GM19324 (cell line): ENCODE measurements around the gene SPN.
"Not testable (repeated sequence)": the region's sequence is repeated elsewhere in the genome, so short reads cannot be mapped to it uniquely, and the experiment has no call there.

Experiments
- ATAC-seq: cut with Tn5 transposase; IDR thresholded peaks from one replicate; pipeline ENCODE4 v1.9.1; 2021; ENCODE audit warnings: mild to moderate bottlenecking, moderate library complexity; ENCODE audit not compliant: unreplicated experiment, low FRiP score

SPN gene, protein sequence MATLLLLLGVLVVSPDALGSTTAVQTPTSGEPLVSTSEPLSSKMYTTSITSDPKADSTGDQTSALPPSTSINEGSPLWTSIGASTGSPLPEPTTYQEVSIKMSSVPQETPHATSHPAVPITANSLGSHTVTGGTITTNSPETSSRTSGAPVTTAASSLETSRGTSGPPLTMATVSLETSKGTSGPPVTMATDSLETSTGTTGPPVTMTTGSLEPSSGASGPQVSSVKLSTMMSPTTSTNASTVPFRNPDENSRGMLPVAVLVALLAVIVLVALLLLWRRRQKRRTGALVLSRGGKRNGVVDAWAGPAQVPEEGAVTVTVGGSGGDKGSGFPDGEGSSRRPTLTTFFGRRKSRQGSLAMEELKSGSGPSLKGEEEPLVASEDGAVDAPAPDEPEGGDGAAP

DNA sequence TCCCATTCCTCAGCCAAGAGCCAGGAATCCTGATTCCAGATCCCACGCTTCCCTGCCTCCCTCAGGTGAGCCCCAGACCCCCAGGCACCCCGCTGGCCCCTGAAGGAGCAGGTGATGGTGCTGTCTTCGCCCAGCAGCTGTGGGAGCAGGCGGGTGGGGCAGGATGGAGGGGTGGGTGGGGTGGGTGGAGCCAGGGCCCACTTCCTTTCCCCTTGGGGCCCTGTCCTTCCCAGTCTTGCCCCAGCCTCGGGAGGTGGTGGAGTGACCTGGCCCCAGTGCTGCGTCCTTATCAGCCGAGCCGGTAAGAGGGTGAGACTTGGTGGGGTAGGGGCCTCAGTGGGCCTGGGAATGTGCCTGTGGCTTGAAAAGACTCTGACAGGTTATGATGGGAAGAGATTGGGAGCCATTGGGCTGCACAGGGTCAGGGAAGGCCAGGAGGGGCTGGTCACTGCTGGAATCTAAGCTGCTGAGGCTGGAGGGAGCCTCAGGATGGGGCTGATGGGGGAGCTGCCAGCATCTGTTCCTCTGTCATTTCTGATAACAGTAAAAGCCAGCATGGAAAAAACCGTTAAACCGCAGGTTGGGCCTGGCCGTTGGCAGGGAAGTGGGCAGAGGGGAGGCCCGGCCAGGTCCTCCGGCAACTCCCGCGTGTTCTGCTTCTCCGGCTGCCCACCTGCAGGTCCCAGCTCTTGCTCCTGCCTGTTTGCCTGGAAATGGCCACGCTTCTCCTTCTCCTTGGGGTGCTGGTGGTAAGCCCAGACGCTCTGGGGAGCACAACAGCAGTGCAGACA lies at the start of gene SPN:
Gene SPN, plus strand, starts transcription at position 232 of the 791 bp plus-strand sequence. Its CDS starts 482 bp downstream, at position 714.
- no peak for ATAC-seq

DNA sequence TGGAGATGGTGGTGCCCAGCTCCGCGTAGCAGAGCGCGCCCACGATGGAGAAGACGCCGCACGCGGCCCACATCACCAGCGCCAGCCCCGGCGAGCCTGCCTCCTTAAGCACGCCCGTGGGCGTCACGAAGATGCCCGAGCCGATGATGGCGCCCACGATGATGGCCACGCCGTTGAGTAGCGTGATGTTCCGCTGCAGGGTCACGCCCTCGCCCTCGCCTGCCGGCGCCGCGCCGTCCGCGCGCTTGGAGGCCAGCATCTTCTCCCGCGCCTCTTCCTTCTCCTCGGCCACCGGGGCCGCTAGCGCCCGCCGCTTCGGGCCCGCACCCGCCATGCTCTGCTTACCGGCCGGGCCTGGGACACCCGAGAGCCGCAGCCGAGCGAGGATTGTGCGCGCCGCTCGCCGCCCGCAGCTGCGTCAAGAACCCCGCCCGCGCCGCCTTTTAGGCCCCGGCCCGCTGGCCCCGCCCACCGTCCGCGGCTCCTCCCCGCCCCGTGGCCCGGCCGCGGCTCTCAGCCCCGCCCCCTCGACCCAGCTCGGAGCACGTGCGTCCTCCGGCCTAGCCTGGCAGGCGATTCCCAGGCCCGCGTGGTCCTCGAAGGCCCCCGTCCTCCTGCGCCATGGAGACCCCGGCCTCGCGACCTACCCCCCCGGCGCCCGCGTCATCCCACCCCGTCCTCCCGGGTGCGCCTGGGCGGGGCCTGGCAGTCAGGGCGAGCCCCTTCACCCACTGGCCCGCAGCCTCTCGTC lies 49.6 kb upstream of the SPN start:
- peak; percentile 58 for ATAC-seq

DNA sequence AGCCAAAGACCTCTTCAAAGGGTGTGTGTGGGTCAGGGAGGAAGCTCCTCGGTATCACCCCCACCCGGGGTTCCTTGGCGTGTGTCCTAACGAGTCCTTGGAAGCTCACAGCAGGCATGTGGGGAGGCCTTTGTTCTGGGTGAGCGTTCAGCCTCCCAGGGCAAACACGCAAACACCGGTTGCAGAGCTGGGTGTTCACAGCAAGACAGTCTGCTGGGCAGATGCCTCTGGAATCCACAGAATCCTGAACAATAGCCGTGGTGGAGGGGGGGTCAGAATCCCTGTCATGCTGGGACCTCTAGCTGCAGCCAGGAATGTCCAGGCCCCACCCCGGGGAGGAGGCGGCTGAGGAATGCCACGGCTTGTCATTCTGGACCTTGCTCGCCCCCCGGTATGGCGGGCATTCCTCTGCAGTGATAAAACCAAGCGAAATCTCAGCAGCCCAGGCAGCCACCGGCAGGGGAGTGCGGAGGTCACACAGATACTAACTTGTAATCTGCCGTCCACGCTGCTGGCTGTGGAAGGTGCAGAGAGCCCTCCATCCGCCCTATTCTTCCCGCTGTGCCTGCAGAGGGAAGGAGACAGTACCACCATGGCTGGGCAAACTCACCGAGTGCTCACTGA lies 48.2 kb upstream of the SPN start:
- not testable (repeated sequence) for ATAC-seq

DNA sequence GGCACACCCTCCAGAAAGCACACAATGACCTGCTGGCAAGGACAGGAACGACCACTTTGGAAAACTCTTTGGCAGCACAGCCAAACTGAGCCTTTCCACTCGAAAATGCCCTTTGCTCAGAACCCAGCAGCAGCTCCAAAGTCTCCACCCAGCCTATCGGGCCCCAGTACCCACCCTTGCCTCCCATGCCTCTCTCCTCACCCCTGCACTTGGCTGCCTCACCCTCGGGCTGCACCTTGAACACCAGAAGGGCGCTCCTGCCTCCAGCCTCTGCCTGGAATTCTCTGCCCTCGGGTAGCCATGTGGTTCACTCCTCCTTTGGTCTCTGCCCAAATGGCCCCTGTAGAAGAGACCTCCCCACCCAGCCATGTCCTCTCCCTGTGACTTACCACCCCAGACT lies 46.9 kb upstream of the SPN start:
- not testable (repeated sequence) for ATAC-seq

DNA sequence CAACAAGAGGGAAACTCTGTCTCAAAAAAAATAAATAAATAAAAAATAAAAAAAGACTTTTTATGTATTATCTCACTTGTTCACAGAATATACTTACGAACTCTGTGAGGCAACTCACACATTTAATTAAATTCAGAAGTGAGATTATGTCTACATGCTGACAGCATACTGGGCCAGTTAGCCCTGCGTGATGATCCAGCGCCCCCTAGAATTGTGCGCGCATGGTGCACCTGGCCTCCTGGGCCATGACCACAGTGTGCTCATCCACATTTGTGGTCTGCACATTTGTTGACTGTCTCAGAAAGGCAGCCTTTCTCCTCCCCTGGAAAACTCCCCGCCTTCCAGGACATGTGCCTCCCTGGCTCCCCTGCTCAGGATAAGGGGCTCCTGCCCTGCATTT lies 42.5 kb upstream of the SPN start:
- not testable (repeated sequence) for ATAC-seq

DNA sequence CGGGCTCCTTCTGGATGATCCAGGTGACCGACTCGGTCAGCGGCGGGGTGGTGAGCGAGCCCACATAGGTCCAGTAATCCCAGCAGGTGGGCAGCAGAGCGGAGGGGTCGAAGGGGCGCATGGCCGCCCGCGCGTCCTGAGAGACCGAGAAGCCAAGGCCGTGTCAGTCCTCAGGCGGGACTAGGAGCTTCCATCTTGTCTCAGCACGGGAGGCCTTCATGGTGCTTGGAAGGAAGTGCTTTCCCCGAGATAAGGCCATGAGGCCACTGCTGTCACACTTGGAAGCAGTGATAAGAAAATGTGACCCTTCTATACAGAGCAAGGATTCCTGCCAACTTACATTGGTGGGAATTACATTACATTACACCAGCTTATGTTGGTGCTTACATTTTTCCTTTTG lies 40.3 kb upstream of the SPN start:
- not testable (repeated sequence) for ATAC-seq

DNA sequence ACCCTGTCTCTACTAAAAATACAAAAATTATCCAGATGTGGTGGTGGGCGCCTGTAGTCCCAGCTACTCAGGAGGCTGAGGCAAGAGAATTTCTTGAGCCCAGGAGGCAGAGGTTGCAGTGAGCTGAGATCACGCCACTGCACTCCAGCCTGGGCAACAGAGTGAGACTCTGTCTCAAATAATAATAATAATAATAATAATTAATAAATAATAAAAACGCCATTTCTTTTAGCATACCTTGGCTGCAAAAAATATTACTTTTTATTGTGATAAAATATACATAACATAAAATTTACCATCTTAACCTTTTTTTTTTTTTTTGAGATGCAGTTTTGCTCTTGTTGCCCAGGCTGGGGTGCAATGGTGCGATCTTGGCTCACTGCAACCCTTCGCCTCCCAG lies 39.8 kb upstream of the SPN start:
- ATAC-seq, result not testable (repeated sequence)

DNA sequence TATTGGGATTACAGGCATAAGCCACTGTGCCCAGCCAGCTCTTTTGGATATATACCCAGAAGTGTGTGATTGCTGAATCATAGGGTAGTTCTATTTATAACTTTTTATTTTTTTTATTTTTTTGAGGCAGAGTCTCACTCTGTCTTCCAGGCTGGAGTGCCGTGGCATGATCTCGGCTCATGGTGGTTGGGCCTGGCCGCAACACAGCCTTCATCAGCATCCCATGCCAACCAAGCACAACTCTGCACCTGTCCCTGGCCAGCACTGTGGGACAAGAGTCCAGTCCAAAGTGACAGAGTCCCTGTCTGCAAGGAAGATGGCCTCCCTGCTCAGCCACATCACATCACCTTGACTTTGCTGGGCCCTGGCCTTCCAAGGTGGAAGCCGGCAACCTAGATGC lies 37.9 kb upstream of the SPN start:
- ATAC-seq, result not testable (repeated sequence)

DNA sequence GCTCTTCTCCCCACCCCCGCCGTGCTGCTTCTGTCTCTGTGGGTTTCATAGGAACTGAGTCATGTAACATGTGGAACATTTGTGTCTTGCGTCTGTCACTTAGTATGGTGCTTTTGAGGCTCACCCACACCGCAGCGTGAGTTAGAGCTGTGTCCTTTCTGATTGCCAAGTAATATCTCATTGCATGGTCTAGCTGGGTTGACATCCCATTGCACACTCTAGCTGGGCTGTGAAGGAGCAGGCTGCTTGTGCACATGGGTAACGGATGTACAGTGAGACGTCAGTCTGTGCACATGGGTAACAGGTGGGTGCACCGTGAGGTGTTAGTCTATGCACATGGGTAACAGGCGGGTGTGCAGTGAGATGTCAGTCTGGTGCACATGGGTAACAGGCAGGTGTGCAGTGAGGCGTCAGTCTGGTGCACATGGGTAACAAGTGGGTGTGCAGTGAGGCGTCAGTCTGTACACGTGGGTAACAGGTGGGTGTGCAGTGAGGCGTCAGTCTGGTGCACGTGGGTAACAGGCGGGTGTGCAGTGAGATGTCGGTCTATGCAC lies 36.2 kb upstream of the SPN start:
- ATAC-seq, result peak; percentile 41

DNA sequence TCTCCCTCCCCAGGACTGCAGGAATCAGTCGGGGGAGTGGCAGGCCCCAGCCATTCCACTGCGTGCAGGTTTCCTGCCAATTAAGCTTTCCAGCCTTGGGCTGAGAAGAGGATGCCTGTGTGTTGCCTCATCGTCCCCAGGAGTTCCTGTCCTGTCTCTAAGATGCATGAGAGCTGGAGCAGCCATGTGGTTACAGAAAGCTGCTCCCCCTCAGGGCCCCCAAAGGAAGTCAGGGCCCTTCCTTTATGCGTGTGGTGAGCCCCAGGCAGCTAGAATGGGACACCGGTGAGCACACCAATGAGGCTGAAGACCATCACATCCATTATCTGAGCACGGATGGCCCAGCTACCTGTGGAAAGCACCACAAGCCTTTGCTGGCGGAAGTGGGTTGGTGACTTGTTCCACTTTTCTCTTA lies 35.4 kb upstream of the SPN start:
- not testable (repeated sequence) for ATAC-seq

DNA sequence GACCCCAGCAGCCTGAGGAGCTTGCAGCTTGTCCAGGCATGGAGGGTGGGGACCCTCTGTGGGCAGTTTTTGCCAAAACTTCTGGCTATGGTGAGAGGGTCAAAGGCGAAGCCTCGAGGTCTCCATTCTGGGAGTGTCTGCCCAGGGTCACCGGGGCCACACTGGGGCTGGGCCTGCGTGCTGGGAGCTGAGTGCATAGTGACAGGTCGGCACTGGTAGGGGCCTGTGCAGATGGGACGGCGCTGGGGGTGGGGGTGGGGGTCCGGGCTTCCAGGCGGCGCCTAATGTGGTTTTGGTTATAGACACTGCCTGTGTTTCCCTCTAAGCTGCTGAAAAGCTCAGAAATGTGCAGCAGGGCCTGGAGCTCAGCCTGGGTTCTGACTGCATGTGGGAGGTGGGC lies 34.3 kb upstream of the SPN start:
- ATAC-seq, result not testable (repeated sequence)

DNA sequence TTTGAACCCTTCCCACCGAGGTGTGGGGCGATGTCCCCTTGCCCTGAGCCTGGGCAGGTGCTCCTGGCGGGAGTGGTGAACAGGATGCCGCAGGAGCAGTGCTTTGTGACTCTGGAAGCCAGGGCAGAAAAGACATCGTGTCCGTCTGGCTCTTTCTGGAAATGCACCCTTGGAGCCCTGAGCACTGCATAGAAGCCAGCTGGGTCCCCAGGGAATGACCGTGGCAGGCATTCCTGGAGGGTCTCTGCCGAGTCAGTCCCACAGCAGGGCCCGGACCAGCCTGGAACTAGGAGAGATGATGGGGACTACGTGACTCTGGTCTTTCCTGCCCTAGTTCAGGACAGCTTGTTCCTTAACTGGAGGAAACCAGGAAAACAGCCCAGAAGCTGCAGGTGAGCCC lies 33.7 kb upstream of the SPN start:
- not testable (repeated sequence) for ATAC-seq

DNA sequence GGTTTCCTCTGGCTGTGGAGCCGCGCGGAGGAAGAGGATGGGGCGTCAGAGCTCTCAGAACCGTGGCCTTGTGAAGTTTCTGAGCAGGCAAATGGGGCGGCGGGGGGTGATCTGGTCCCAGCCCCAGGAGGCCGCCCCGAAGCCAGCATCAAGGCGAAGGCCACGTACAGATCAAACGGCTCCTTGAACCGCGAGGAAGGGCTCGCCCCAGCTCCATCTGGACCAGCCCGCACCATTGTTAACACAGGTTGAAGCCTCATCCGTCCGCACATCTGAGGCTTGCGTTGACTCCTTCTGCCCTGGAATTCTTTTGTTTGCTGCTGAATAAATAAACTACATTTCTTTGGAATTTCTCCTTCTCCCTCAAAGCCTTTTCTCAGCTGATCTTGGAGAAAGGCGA lies 31.4 kb upstream of the SPN start:
- not testable (repeated sequence) for ATAC-seq

DNA sequence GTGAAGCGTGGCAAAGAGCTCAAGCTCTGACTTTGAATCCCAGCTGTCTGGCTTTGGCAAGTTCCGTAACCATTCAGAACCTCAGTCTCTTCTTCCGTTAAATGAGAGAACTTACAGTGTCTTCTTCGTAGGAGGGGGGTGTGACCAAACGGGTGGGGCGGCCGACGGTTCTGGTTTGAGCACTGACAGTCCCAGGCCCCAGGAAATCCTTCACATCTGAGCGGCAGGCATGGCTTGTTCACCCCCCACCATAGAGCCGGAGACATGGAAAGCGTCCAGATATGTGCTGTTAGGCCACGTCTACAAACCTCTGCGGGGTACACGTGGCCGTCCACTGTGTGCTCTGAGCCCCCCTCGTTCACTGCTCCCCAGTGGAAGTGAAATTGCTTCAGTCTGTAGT lies 27.1 kb upstream of the SPN start:
- ATAC-seq, result not testable (repeated sequence)

DNA sequence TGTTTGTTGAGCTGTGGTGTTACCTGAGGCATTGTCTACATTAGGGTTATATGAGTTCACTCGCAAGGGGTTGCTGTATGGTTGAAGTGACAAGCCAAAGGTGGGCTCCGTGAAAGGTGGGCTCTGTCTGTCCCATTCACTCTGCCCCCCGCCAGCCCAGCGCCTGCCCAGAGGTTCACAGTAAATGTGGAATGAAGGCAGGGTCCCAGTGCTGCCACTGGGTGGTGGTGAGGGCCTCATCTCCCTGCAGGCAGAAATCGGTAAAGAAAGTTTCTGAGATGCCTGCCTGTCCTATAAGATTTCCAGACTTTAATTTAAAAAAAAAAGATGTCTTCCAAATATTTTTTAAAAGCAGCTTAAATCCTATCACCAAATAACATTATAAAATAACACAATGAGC lies 26.7 kb upstream of the SPN start:
- ATAC-seq, result not testable (repeated sequence)

DNA sequence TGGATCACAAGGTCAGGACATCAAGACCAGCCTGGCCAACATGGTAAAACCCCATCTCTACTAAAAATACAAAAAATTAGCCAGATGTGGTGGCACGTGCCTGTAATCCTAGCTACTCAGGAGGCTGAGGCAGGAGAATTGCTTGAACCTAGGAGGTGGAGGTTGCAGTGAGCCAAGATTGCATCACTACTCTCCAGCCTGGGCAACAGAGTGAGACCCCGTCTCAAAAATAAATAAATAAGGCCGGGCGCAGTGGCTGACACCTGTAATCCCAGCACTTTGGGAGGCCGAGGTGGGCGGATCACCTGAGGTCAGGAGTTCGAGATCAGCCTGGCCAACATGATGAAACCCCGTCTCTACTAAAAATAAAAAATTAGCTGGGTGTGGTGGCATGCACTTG lies 24.3 kb upstream of the SPN start:
- not testable (repeated sequence) for ATAC-seq

DNA sequence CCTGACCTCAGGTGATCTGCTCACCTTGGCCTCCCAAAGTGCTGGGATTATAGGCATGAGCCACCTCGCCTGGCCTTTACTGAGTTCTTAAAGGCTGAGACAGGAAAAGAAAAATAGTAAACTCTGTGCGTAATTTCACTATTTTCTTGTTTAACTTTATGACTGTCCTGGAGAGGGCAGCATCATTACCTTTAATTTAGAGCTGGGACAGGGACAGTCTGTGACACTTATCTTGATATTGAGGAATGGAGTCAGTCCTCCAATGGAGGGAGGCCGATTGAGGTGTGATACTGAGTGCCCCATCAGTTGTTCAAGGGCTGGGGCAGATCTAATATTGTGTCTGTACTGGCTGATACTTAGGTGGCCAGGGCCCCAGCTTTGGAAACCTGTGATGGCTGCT lies 21.5 kb upstream of the SPN start:
- ATAC-seq, result no peak

DNA sequence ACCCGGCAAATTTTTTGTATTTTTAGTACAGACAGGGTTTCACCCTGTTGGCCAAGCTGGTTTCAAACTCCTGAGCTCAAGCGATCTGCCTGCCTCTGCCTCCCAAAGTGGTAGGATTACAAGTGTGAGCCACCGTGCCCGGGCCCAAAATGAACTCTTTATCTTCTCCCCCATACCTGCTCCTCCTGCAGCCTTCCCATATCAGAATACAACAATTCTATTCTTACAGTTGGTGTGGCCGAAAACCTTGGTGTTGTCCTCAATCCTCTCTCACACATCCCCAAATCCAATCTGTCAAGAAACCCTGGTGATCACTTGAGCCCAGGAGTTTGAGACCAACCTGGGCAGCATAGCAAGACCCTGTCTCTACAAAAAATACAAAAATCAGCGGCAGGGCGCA lies 19.5 kb upstream of the SPN start:
- ATAC-seq, result no peak

DNA sequence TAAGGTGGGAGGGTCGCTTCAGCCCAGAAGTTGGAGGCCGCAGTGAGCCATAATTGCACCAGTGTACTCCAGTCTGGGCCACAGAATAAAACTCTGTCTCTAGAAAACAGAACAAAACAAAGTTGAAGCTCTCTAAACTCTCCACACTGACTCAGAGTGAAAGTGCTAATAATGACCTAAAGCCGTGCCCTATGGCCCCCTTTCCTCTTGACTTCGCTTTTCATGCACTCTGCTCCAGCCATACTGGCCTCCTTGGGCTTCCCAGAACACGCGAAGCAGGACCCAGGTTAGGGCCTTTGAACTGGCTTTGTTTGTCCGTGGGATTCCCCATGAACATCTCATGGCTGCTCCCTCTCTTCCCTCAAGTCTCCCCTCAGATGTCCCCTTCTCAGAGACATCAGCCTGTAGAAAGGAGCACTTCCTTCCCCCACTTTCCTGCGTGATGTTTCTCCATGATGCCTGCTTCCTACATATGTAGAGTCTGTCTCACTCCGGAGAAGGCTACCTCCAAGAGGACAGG lies 18.6 kb upstream of the SPN start:
- peak; percentile 46 for ATAC-seq
